Effector memory CD4-positive, alpha-beta T cell (primary cell): ENCODE measurements around the gene IYD.

Source experiments
- DNase-seq, 3 donors: peaks; one replicate each; pipeline ENCODE4 v3.0.0-alpha.2; 2020
- H3K27ac ChIP-seq: 2 replicates; pipeline ENCODE4 v1.7.0; 2013; ENCODE audit warnings: mild to moderate bottlenecking, low read length, moderate library complexity; ENCODE audit not compliant: insufficient read depth, poor library complexity, severe bottlenecking
- H3K27me3 ChIP-seq: replicated peaks from 2 replicates; pipeline ENCODE4 v1.7.0; 2013; ENCODE audit warnings: mild to moderate bottlenecking, low read length; ENCODE audit not compliant: insufficient read depth, control insufficient read depth, poor library complexity, severe bottlenecking
- H3K36me3 ChIP-seq: 2 replicates; pipeline ENCODE4 v1.7.0; 2013; ENCODE audit warnings: mild to moderate bottlenecking, low read length, moderate library complexity; ENCODE audit not compliant: control insufficient read depth, insufficient read depth
- H3K4me1 ChIP-seq: 2 replicates; pipeline ENCODE4 v1.7.0; 2013; ENCODE audit warnings: low read length, mild to moderate bottlenecking; ENCODE audit not compliant: control insufficient read depth, insufficient read depth, poor library complexity, severe bottlenecking
- H3K4me3 ChIP-seq: 2 replicates; pipeline ENCODE4 v1.7.0; 2013; ENCODE audit warnings: low read length, low read depth, mild to moderate bottlenecking; ENCODE audit not compliant: insufficient read depth, poor library complexity, severe bottlenecking
- H3K9me3 ChIP-seq: 2 replicates; pipeline ENCODE4 v1.7.0; 2013; ENCODE audit warnings: mild to moderate bottlenecking, low read length, moderate library complexity; ENCODE audit not compliant: control insufficient read depth
- total RNA-seq, 3 donors: gene quantifications; one replicate each; lab custom pipeline; 2026; lab: John Stamatoyannopoulos, UW

The IYD gene
- 0 reads per million in 3 donors for total RNA-seq

- H3K4me3 ChIP-seq = no peak within 1 kb of the TSS
- no peaks in the 10 kb centered on the region for H3K4me1 ChIP-seq
- no peaks in the 10 kb centered on the region for H3K9me3 ChIP-seq
- no peak within 1 kb of the TSS for H3K27ac ChIP-seq
- DNase-seq = no peak
- no peaks in the 10 kb centered on the region for H3K27me3 ChIP-seq
- no peaks in the 10 kb centered on the region for H3K36me3 ChIP-seq
Observed at GRCh38 chr6:150368762-150369161, at the start of gene IYD. IYD (plus strand) TSS chr6:150369012; CDS start chr6:150369032, 20 bp downstream.

- H3K4me1 ChIP-seq = no peaks in the 10 kb centered on the region
- no peak for DNase-seq
- H3K27ac ChIP-seq = no peak overlapping the region
- no peak overlapping the region for H3K4me3 ChIP-seq
- no peaks in the 10 kb centered on the region for H3K9me3 ChIP-seq
- H3K27me3 ChIP-seq = no peaks in the 10 kb centered on the region
- H3K36me3 ChIP-seq = no peaks in the 10 kb centered on the region
Observed at GRCh38 chr6:150319924-150320323, 48.9 kb upstream of the IYD start.

GRCh38 chr6:150320442-150320841 lies 48.4 kb upstream of the IYD start:
- Histone ChIP-seq H3K27me3 (no peaks in the 10 kb centered on the region), H3K9me3 (no peaks in the 10 kb centered on the region), H3K4me1 (no peaks in the 10 kb centered on the region), H3K36me3 (no peaks in the 10 kb centered on the region), H3K27ac (no peak overlapping the region), H3K4me3 (no peak overlapping the region)
- DNase-seq = no peak

- Histone ChIP-seq H3K36me3 (no peaks in the 10 kb centered on the region), H3K4me1 (no peaks in the 10 kb centered on the region), H3K9me3 (no peaks in the 10 kb centered on the region), H3K4me3 (no peak overlapping the region), H3K27me3 (no peaks in the 10 kb centered on the region), H3K27ac (no peak overlapping the region)
- no peak for DNase-seq
Observed at GRCh38 chr6:150322466-150322871, 46.3 kb upstream of the IYD start.

- Histone ChIP-seq H3K9me3 (no peaks in the 10 kb centered on the region), H3K27ac (no peak overlapping the region), H3K4me1 (no peaks in the 10 kb centered on the region)
Observed at GRCh38 chr6:150323205-150323604, 45.6 kb upstream of the IYD start.

GRCh38 chr6:150324044-150324443 lies 44.8 kb upstream of the IYD start:
- Histone ChIP-seq H3K27ac (no peak overlapping the region), H3K36me3 (no peaks in the 10 kb centered on the region), H3K4me3 (no peak overlapping the region), H3K4me1 (no peaks in the 10 kb centered on the region), H3K27me3 (no peaks in the 10 kb centered on the region), H3K9me3 (no peaks in the 10 kb centered on the region)
- no peak for DNase-seq

More at GRCh38 chr6:150323205-150323604, 45.6 kb upstream of the IYD start:
- H3K4me3 ChIP-seq = no peak overlapping the region
- no peaks in the 10 kb centered on the region for H3K27me3 ChIP-seq
- H3K36me3 ChIP-seq = no peaks in the 10 kb centered on the region
- no peak for DNase-seq

- H3K27me3 ChIP-seq = no peaks in the 10 kb centered on the region
- no peaks in the 10 kb centered on the region for H3K36me3 ChIP-seq
- H3K4me3 ChIP-seq = no peak overlapping the region
- no peak for DNase-seq
- H3K27ac ChIP-seq = no peak overlapping the region
- no peaks in the 10 kb centered on the region for H3K4me1 ChIP-seq
- no peaks in the 10 kb centered on the region for H3K9me3 ChIP-seq
Observed at GRCh38 chr6:150325066-150325772, 43.6 kb upstream of the IYD start.

GRCh38 chr6:150327117-150327774 lies 41.6 kb upstream of the IYD start:
- DNase-seq = no peak
- Histone ChIP-seq H3K4me1 (no peaks in the 10 kb centered on the region), H3K4me3 (no peak overlapping the region), H3K27ac (no peak overlapping the region), H3K36me3 (no peaks in the 10 kb centered on the region), H3K9me3 (no peaks in the 10 kb centered on the region), H3K27me3 (no peaks in the 10 kb centered on the region)

- Histone ChIP-seq H3K9me3 (no peaks in the 10 kb centered on the region), H3K27ac (no peak overlapping the region), H3K4me3 (no peak overlapping the region), H3K27me3 (no peaks in the 10 kb centered on the region), H3K36me3 (no peaks in the 10 kb centered on the region), H3K4me1 (no peaks in the 10 kb centered on the region)
- no peak for DNase-seq
Observed at GRCh38 chr6:150328744-150329405, 39.9 kb upstream of the IYD start.

- Histone ChIP-seq H3K9me3 (no peaks in the 10 kb centered on the region), H3K27ac (no peak overlapping the region), H3K36me3 (no peaks in the 10 kb centered on the region), H3K4me3 (no peak overlapping the region), H3K27me3 (no peaks in the 10 kb centered on the region), H3K4me1 (no peaks in the 10 kb centered on the region)
- no peak for DNase-seq
Observed at GRCh38 chr6:150331344-150331743, 37.5 kb upstream of the IYD start.
